Rectal smooth muscle tissue (tissue), 1 donor: Measurements from ENCODE around the gene WDR86.

Source experiments
- H3K27ac ChIP-seq: one replicate; pipeline ENCODE4 v1.7.0; 2013; ENCODE audit warnings: low read depth, low read length, inconsistent platforms
- H3K27me3 ChIP-seq: one replicate; pipeline ENCODE4 v1.7.0; 2013; ENCODE audit warnings: low read length; ENCODE audit not compliant: control insufficient read depth, insufficient read depth
- H3K36me3 ChIP-seq: one replicate; pipeline ENCODE4 v1.7.0; 2013; ENCODE audit warnings: low read length; ENCODE audit not compliant: control insufficient read depth, insufficient read depth
- H3K4me1 ChIP-seq: one replicate; pipeline ENCODE4 v1.7.0; 2013; ENCODE audit warnings: low read length; ENCODE audit not compliant: control insufficient read depth, insufficient read depth
- H3K4me3 ChIP-seq: one replicate; pipeline ENCODE4 v1.7.0; 2013; ENCODE audit warnings: low read length
- H3K9ac ChIP-seq: one replicate; pipeline ENCODE4 v1.7.0; 2013; ENCODE audit warnings: low read length

Gene WDR86

DNA sequence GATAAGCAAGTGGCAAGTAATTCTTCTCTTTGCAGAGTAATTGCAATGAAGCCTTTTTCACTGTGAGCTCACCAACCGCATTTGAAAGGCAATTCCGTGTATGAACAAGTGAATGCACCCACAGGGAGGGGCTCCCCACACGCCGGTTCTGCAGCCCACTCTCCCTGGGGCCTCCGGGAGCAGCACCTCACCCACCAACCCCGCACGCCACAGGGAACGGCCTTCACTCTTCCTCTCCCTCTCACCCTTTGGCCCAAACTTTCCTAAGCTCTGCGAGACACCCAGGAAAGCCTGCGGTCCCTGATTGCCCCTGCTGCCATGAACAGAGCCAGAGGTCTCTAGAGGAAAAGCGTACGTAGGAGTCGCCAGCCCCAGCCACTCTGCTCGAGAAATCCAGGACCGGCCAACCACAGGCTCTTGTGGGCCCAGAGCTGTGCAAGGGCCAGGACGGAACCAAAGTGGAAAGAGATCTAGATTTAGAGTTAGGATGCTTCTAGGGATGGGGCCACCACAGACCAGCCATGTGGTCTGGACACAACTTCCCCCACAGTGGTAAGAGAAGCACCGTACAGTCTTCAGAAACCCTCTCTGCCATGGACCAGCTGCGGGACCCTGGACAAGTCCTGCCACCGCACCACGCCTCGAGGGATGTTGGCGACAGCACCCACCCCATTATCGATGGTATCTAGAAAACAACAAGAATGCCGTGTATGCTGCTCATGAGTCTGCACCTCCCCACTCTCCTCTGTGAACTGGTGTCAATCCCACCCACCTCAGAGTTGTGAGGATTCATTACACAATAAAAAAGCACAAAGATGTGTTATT, 3.6 kb downstream of the WDR86 start:
- no peak overlapping the region for H3K27ac ChIP-seq
- H3K9ac ChIP-seq = no peak overlapping the region
- H3K36me3 ChIP-seq = no peaks in the 10 kb centered on the region
- H3K4me3 ChIP-seq = no peak overlapping the region
- no peaks in the 10 kb centered on the region for H3K4me1 ChIP-seq
- peaks cover 11% of the 10 kb centered on the region for H3K27me3 ChIP-seq

DNA sequence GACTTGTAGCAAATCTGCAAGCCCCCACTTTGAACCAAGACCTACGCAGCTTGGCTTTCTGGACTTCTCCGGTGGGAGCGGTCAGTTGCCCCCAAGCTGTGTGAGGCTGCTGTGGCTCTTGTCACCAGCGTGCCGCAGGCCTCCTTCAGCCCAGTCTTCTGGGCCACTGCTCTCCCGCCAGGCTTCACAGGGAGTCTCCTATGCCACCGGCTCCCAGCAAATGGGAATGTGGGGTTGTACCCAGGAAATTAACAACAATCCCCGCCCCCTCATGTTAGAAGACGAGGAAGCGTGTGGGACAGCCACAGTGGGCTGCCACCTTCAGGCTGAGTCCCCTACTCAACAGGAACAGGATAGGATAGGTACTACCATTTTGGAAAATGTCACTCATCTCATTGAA, 4.2 kb downstream of the WDR86 start:
- Histone ChIP-seq H3K4me3 (no peak overlapping the region), H3K27ac (no peak overlapping the region), H3K27me3 (peaks cover 11% of the 10 kb centered on the region), H3K36me3 (no peaks in the 10 kb centered on the region), H3K4me1 (no peaks in the 10 kb centered on the region), H3K9ac (no peak overlapping the region)

DNA sequence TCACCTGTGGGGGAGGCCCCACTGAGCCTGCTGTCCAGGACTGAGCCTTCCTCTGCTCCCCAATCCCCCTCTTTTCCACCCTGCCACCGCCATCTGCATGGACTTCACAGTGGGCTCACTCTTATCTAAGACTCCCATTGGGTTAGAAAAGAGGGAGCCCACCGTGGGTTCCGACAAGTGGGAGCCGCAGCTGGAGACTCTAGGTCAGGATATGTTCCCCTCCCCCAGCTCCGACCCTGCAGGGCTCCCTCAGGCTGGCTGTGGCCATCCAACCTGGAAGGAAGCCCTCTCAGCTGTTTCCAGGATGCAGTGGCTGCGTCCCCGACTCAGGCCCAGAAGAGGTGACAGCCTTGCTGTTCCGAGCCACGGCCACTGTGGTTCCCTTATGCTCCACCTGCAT, 4.8 kb downstream of the WDR86 start:
- Histone ChIP-seq H3K27me3 (peaks cover 11% of the 10 kb centered on the region), H3K9ac (no peak overlapping the region), H3K4me1 (no peaks in the 10 kb centered on the region), H3K27ac (no peak overlapping the region), H3K4me3 (no peak overlapping the region), H3K36me3 (no peaks in the 10 kb centered on the region)

DNA sequence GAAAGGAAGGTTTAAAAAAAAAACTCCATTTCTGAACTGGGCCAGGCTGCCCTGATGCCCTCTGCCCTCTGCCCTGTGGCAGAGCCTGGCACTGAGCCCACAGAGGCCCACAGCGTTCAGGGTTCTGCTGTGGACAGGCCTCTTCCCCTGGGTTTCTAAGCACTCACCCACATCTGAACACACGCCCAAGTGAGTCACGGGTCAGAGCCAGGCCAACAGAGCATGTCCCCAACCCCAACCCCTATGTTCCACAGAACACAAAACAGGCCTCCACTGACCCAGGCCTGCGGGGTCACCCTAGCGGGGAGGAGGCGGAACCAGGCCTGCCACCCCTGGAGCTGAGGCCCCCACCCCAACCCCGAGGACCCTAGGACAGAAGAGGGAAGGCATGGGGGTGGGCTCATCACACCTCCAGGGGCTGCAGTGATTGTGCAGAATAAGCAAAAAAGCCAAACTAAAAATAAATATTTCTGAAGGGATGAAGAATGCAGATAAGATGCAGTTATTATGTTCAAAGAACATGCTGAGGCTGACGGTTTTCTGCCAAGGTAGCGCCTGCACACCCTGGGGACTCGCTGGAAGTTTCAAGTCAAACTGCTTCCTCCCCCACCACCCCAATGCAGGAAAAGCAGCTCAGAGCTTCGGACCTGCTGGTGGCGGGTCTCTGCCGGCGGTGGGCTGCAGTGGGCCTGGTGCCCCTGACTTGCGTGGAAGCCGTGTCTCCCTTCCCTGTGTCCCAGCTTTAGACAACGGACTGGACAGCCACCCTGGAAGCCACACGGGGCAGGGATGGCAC, 5.4 kb downstream of the WDR86 start:
- Histone ChIP-seq H3K27me3 (peaks cover 7% of the 10 kb centered on the region), H3K9ac (no peak overlapping the region), H3K4me3 (no peak overlapping the region), H3K36me3 (no peaks in the 10 kb centered on the region), H3K27ac (no peak overlapping the region), H3K4me1 (no peaks in the 10 kb centered on the region)

DNA sequence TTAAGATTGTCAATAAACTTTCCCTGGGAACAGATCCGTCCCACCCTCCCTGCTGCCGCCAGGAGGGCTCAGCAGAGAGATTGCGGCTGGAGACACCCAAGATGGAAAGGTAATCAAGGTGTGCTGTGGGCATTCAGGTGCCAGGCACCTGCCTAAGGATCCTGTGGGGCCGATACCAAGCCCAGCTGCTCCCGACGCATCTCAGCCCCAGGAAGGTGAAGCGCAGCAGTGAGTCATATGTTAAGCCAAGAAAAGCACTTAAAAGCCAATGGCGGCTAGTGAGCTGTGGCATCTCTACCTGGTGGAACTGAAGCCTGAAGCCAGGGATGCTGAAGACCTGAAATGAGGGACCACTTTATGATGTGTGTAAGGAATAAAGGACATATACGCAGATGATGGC, 6.1 kb downstream of the WDR86 start:
- H3K27me3 ChIP-seq = peaks cover 4% of the 10 kb centered on the region
- no peak overlapping the region for H3K27ac ChIP-seq
- no peak overlapping the region for H3K9ac ChIP-seq
- H3K36me3 ChIP-seq = no peaks in the 10 kb centered on the region
- no peaks in the 10 kb centered on the region for H3K4me1 ChIP-seq
- H3K4me3 ChIP-seq = no peak overlapping the region

DNA sequence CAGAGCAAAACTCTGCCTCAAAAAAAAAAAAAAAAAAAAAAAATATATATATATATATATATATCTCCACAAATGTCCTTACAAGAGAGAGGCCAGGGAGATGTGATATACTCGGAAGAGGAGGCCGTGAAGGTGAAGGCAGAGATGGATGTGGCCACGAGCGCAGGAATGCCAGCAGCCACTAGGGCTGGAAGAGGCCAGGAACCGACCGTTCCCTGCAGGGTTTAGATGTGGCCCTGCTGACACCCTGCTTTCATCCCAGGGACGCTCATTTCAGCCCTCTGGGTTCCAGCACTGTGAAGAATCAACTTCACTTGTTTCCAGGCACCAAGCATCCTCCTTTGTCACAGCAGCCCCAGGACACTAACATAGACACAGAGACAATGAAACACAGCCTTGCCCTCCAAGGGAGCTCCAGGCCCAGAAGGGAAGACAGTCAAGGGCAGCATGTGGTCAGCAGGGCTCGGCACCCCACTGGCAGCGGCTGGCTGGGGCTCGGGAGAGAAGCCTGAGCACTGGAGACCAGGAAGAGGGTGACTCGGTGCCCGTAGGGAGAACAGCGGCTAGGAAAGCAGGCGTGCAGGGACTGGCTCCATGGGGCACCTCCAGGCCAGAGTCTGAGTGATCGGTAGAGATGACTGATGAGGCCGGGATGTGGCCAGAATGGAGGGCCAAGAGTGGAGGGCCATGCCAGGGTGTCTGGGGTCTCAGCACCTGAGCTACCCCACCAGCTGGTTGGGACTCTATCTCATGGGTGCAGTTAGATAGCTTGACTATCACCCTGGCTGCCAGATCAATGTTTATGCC, 7.6 kb downstream of the WDR86 start:
- no peaks in the 10 kb centered on the region for H3K4me1 ChIP-seq
- H3K27ac ChIP-seq = no peak overlapping the region
- H3K36me3 ChIP-seq = no peaks in the 10 kb centered on the region
- no peak overlapping the region for H3K4me3 ChIP-seq
- no peaks in the 10 kb centered on the region for H3K27me3 ChIP-seq
- H3K9ac ChIP-seq = no peak overlapping the region

DNA sequence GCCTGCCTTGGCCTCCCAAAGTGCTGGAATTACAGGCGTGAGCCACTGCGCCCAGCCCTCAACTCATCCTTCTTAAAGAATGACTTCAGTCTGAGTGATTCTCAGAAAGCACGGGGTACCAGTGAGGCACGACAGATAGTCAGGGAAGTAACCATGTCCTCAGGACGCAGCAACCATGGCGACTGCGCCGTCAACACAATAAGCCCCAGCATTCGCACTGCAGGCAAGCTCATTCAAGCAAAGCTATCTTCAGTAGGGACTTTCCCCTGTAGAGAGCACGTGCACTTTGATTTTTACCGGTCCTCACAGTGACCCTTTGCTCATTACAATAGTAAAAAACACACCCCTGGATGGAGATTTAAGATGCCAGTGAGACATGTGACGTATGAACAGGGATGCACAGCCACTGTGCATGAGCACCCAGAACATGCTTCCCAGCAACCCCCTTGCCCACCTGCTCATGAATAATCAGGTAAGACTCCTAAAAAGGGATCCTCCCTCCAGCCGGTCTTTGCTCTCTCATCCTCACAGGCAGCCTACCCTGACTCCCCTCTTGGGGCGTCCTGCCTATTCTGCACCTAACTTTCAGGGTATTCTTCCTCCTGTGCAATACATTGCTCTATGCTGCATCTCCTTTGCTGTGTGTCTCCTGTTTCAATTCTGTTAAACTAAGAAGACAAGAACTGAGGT, 9.1 kb downstream of the WDR86 start:
- Histone ChIP-seq H3K4me1 (no peaks in the 10 kb centered on the region), H3K9ac (no peak overlapping the region), H3K36me3 (no peaks in the 10 kb centered on the region), H3K27me3 (no peaks in the 10 kb centered on the region), H3K27ac (no peak overlapping the region), H3K4me3 (no peak overlapping the region)

DNA sequence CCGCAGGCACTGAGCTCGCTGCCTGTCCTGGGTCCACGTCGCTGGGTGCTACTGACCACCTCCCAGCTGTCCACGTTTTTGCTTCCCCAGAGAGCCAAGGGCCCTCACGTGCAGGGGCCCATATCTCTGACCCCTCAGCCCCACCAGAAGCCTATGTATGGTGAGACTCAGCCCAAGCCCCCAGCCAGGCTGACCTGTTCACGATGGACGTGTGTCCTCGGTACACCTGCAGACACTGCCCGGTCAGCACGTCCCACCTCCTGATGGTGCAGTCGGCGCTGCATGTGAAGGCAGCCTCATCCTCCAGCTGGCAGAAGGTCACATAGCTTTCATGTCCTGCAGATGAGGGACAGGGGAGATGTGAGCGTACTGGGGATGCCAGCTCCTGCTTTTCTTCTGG, 9.9 kb downstream of the WDR86 start:
- no peak overlapping the region for H3K27ac ChIP-seq
- no peaks in the 10 kb centered on the region for H3K4me1 ChIP-seq
- no peak overlapping the region for H3K9ac ChIP-seq

DNA sequence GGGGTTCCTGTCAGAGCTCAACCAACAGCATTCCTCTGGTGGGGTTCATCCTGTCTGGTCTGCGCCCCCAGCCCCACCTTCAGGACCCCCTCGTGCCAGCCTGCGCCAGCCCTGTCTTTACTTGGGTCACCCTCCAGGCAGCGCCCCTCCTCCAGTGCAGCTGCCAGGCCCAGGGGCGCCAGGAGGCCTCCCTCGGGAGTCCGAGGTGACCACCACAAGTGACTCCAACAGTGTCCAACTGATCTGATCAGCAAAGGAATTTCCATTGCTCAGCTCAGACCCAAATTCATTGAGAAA, 10.6 kb downstream of the WDR86 start:
- Histone ChIP-seq H3K4me3 (no peak overlapping the region), H3K27ac (no peak overlapping the region), H3K9ac (no peak overlapping the region), H3K36me3 (no peaks in the 10 kb centered on the region), H3K4me1 (no peaks in the 10 kb centered on the region), H3K27me3 (no peaks in the 10 kb centered on the region)

More for the DNA sequence above, 9.9 kb downstream of the WDR86 start:
- no peak overlapping the region for H3K4me3 ChIP-seq
- H3K27me3 ChIP-seq = no peaks in the 10 kb centered on the region
- H3K36me3 ChIP-seq = no peaks in the 10 kb centered on the region

DNA sequence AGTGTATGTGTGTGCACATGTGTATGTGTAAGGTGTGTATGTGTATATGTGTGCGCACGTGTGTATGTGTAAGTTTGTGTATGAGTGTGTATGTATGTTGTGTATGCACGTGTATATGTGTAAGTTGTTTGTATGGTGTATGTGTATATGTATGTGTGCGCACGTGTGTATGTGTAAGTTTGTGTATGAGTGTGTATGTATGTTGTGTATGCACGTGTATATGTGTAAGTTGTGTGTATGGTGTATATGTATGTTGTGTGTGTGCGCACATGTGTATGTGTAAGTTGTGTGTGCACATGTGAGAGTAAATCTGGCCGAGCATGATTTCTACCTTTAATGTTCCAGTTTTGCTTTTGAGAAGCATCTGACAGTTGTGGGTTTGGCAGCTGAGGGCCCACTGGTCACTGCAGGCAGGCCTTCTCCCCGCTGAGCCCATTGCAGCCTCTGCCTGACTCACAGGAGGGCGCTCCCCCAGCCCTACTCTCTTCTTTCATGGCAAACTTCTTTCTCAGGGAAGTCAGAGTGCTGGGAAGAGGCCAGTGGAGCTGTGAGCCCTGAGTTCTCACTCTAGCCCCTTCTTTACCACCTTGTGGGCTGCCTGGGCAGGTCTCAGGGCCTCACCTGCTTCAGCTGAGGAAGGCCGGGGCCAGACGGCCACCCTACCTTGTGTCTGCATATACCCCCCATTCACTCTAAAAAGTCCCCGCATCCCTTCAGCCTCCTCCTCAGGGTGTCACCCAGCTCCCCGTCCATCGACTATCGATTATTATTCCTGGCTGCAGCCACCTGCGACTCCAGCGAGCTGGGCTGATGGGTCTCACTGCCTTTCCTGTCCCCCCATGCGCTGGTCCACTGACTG, 11.2 kb downstream of the WDR86 start:
- Histone ChIP-seq H3K36me3 (no peaks in the 10 kb centered on the region), H3K9ac (no peak overlapping the region), H3K27ac (no peak overlapping the region), H3K4me1 (no peaks in the 10 kb centered on the region), H3K4me3 (no peak overlapping the region), H3K27me3 (no peaks in the 10 kb centered on the region)

DNA sequence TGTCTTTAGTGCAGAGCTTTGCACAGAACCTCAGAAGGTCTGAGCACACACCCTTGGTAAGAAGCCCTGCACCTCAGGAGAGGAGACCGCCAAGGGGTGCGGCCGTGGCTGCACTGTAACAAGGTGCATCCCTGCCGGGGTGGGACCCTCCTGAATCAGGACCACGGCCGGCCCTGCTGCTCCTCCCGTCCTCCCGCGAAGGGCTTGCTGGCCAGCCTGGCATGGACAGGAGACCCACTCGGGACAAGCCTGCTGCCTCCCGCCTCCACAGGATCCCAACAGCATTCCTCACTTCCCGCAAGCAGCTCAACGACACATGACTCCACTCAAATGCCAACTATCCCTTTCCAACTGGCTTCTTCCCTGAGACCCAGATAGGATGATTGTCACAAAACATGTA, 12.8 kb downstream of the WDR86 start:
- H3K9ac ChIP-seq = no peak overlapping the region
- H3K36me3 ChIP-seq = no peaks in the 10 kb centered on the region
- no peak overlapping the region for H3K27ac ChIP-seq
- H3K4me3 ChIP-seq = no peak overlapping the region
- H3K27me3 ChIP-seq = no peaks in the 10 kb centered on the region
- no peaks in the 10 kb centered on the region for H3K4me1 ChIP-seq
